ENCODE measurements around the gene AKAP8.

DNA sequence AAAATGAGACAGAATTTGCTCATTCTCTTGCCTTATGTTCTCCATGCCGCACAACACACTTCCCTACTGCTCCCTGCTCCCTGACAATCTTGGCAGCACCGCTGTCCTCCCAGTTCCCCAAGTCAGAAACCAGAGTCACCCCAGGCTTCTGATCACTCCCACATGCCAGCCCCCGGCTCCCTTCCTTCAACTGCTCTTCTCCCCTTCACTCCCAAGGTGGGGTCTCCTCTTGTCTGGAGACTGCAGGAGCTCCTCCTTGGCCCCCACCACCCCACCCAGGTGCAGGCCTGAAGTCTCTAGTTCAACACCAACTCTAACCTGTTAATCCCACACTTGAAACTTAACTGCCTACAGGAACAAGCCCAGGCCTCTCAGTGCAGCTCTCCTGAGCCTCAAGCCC lies 16.8 kb upstream of the AKAP8 start:
- TF ChIP-seq, protein P1, sequence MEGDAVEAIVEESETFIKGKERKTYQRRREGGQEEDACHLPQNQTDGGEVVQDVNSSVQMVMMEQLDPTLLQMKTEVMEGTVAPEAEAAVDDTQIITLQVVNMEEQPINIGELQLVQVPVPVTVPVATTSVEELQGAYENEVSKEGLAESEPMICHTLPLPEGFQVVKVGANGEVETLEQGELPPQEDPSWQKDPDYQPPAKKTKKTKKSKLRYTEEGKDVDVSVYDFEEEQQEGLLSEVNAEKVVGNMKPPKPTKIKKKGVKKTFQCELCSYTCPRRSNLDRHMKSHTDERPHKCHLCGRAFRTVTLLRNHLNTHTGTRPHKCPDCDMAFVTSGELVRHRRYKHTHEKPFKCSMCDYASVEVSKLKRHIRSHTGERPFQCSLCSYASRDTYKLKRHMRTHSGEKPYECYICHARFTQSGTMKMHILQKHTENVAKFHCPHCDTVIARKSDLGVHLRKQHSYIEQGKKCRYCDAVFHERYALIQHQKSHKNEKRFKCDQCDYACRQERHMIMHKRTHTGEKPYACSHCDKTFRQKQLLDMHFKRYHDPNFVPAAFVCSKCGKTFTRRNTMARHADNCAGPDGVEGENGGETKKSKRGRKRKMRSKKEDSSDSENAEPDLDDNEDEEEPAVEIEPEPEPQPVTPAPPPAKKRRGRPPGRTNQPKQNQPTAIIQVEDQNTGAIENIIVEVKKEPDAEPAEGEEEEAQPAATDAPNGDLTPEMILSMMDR (IDR thresholded peaks at IDR 0.05): no peak
- no peak for TF ChIP-seq POLR2AphosphoS5 (IDR thresholded peaks at IDR 0.05; ENCODE audit: insufficient read depth in 1 of 2, low read depth in 1 of 2)

Measured in vagina (tissue), 2 donors.